Cardiac muscle cell (in vitro differentiated cells and primary cell): ENCODE measurements around the gene KRT34. TPM values are rescaled to one million over a fixed set of nuclear protein-coding genes. Genes with fewer than 3 reads are reported as not detected.

Source experiments
- DNase-seq, 2 donors: peaks; one replicate each; pipeline versions ENCODE4 v3.0.0 to v3.0.0-alpha.2; 2010 to 2017; ENCODE audit warnings: low read depth in 1 of 2, low spot score in 1 of 2
- H3K27ac ChIP-seq: fragments of 200-600 bp; sonication (generic); 2 replicates; pipeline ENCODE4 v1.5.1; 2016
- H3K27me3 ChIP-seq: fragments of 200-600 bp; sonication (generic); 2 replicates; pipeline ENCODE4 v1.6.0; 2016; ENCODE audit warnings: control low read depth
- H3K36me3 ChIP-seq: fragments of 200-600 bp; sonication (generic); 2 replicates; pipeline ENCODE4 v1.5.1; 2016; ENCODE audit warnings: control low read depth
- H3K4me1 ChIP-seq: fragments of 200-600 bp; sonication (generic); 2 replicates; pipeline ENCODE4 v1.8.1; 2017; ENCODE audit warnings: low read depth, mild to moderate bottlenecking, mixed run types
- H3K4me3 ChIP-seq: fragments of 200-600 bp; sonication (generic); 2 replicates; pipeline ENCODE4 v1.5.1; 2016; ENCODE audit warnings: mild to moderate bottlenecking
- H3K9me3 ChIP-seq: fragments of 200-600 bp; sonication (generic); 2 replicates; pipeline ENCODE4 v1.5.1; 2017; ENCODE audit warnings: low read depth, mild to moderate bottlenecking, control low read depth
- polyA plus RNA-seq: library from polyadenylated mRNA; unstranded; fragments of >200 nt; fragmentation: Nextera tagmentation; extraction: Ambion mirVana; gene quantifications from 2 replicates; pipeline ENCODE4 v1.2.1, GENCODE V29; 2016
- total RNA-seq: library from RNA; depleted of rRNA; stranded (reverse); fragments of >200 nt; gene quantifications from 2 replicates; pipeline ENCODE4 v1.2.3, GENCODE V29; 2016
- TF ChIP-seq, protein P1 (sequence below): IDR thresholded peaks from 2 replicates; pipeline ENCODE4 v1.5.1; 2012; ENCODE audit warnings: low read depth, mild to moderate bottlenecking, low read length

Gene KRT34
- total and polyA plus RNA-seq, 2 experiments from 2014 or later, result not detected

GRCh38 chr17:41340494-41340893 is 41.6 kb downstream of the KRT34 start:
- H3K27ac ChIP-seq, result no peak overlapping the region
- H3K4me3 ChIP-seq, result no peak overlapping the region
- TF ChIP-seq, protein P1, sequence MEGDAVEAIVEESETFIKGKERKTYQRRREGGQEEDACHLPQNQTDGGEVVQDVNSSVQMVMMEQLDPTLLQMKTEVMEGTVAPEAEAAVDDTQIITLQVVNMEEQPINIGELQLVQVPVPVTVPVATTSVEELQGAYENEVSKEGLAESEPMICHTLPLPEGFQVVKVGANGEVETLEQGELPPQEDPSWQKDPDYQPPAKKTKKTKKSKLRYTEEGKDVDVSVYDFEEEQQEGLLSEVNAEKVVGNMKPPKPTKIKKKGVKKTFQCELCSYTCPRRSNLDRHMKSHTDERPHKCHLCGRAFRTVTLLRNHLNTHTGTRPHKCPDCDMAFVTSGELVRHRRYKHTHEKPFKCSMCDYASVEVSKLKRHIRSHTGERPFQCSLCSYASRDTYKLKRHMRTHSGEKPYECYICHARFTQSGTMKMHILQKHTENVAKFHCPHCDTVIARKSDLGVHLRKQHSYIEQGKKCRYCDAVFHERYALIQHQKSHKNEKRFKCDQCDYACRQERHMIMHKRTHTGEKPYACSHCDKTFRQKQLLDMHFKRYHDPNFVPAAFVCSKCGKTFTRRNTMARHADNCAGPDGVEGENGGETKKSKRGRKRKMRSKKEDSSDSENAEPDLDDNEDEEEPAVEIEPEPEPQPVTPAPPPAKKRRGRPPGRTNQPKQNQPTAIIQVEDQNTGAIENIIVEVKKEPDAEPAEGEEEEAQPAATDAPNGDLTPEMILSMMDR, result no peak
- no peaks in the 10 kb centered on the region for H3K36me3 ChIP-seq
- no peaks in the 10 kb centered on the region for H3K4me1 ChIP-seq
- H3K27me3 ChIP-seq, result no peaks in the 10 kb centered on the region
- no peak for DNase-seq
- H3K9me3 ChIP-seq, result no peaks in the 10 kb centered on the region

DNA sequence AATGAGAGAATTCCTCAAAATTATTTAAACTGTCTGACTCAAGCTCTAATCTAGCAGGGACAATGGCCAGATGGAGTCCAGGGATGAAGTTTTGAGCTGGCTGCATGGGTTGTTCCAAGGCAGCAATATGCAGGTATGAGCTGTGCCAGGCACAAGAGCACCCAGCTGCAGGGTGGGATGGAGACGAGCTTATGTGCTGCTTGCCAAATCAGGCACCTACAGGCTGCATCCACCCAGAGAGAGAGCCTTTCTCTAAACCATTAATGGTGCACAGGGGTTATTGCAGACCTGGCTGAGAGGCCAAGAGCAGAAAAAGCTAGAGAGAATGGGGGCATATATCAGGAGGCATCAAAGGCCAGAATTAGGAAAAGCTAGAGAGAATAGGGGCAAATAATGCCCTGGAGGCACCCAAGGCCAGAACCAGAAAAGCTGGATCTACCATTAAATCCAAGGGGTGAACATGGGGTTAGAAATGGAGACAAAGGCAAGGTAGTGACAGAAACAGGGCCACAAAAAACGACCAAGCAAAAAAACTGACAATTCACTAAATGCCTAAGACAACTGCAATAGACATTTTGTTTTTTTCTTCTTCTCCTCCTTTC is 42.4 kb downstream of the KRT34 start:
- no peaks in the 10 kb centered on the region for H3K36me3 ChIP-seq
- H3K27ac ChIP-seq, result no peak overlapping the region
- H3K9me3 ChIP-seq, result no peaks in the 10 kb centered on the region
- no peak overlapping the region for H3K4me3 ChIP-seq
- no peaks in the 10 kb centered on the region for H3K27me3 ChIP-seq
- no peaks in the 10 kb centered on the region for H3K4me1 ChIP-seq
- no peak for DNase-seq
- TF ChIP-seq, protein P1, result no peak

GRCh38 chr17:41338961-41339485 is 43.1 kb downstream of the KRT34 start:
- Histone ChIP-seq H3K27me3 (no peaks in the 10 kb centered on the region), H3K27ac (no peak overlapping the region), H3K4me1 (no peaks in the 10 kb centered on the region), H3K36me3 (no peaks in the 10 kb centered on the region), H3K9me3 (no peaks in the 10 kb centered on the region), H3K4me3 (no peak overlapping the region)
- TF ChIP-seq, protein P1, result no peak
- DNase-seq, result no peak

- Histone ChIP-seq H3K27ac (no peak overlapping the region), H3K36me3 (no peaks in the 10 kb centered on the region), H3K27me3 (no peaks in the 10 kb centered on the region), H3K9me3 (no peaks in the 10 kb centered on the region), H3K4me3 (no peak overlapping the region), H3K4me1 (no peaks in the 10 kb centered on the region)
- no peak for DNase-seq
- TF ChIP-seq, protein P1, result no peak
These were observed 46.4 kb downstream of the KRT34 start for GRCh38 chr17:41335747-41336146.

- H3K4me1 ChIP-seq, result no peaks in the 10 kb centered on the region
- DNase-seq, result no peak
- H3K36me3 ChIP-seq, result no peaks in the 10 kb centered on the region
- H3K9me3 ChIP-seq, result no peaks in the 10 kb centered on the region
- TF ChIP-seq, protein P1, result no peak
- H3K27ac ChIP-seq, result no peak overlapping the region
- no peaks in the 10 kb centered on the region for H3K27me3 ChIP-seq
- H3K4me3 ChIP-seq, result no peak overlapping the region
These were observed 47.5 kb downstream of the KRT34 start for GRCh38 chr17:41334385-41335305.
